Measurements from ENCODE around the gene RASA2. TPM values are rescaled to one million over a fixed set of nuclear protein-coding genes. Genes with fewer than 3 reads are reported as not detected.
"Not testable (repeated sequence)": the region's sequence is repeated elsewhere in the genome, so short reads cannot be mapped to it uniquely, and the experiment has no call there.

The RASA2 gene
- total and polyA plus RNA-seq, 2 experiments from 2014 or later: 16.6 to 28.6 TPM

DNA sequence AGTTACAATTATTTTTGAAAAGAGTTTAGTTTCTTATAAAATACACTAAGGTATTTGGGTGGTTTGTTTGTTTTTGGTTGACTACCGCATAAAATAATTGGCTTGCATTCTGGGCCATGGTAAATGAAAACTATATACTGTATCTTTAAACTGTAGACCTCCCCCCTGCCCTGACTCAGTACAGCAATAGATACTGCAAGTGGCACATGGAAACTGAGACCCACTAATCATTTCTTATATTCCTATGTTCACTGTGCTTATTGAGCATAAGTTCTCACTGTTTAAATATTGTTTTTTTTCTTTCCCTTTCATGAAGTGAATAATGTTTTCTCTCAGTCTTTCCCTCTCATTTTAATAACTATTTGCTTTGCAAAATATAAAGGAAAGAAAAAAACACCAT, 45.8 kb downstream of the RASA2 start (continued):
- no peak for TF ChIP-seq ETS1 (IDR thresholded peaks at IDR 0.05)

DNA sequence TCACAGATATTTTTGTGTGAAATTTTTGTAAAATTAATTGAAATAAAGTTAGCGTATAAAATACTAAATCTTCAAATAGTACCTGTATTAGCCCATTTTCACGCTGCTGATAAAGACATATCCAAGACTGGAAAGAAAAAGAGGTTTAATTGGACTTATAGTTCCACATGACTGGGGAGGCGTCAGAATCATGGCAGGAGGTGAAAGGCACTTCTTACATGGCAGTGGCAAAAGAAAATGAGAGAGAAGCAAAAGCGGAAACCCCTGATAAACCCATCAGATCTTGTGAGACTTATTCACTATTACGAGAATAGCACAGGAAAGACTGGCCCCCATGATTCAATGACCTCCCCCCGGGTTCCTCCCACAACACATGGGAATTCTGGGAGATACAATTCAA, 49.2 kb downstream of the RASA2 start:
- not testable (repeated sequence) for H4K20me1 ChIP-seq (replicated peaks; ENCODE audit: insufficient read depth); H3K27ac Mint-ChIP-seq; H3K4me1 Mint-ChIP-seq; ATAC-seq; H3K27me3 Mint-ChIP-seq (ENCODE audit: insufficient read depth, low read depth, poor library complexity); H3K9me3 Mint-ChIP-seq; H3K4me3 Mint-ChIP-seq; H3K79me2 ChIP-seq (replicated peaks; ENCODE audit: insufficient read depth); H3K36me3 ChIP-seq (ENCODE audit: insufficient read depth); H3K4me3 ChIP-seq; H3K4me1 ChIP-seq (ENCODE audit: insufficient read depth); H3K9me2 ChIP-seq (ENCODE audit: insufficient read depth); H3K27me3 ChIP-seq (ENCODE audit: insufficient read depth); DNase-seq (ENCODE audit: low spot score); H3K27ac ChIP-seq (ENCODE audit: low read depth); H3K4me2 ChIP-seq; H3F3A ChIP-seq (replicated peaks; ENCODE audit: low read depth); H2AFZ ChIP-seq
- H3K36me3 Mint-ChIP-seq (ENCODE audit: low read depth): peaks cover 20% of the 10 kb centered on the region

- TF ChIP-seq ETS1 (IDR thresholded peaks at IDR 0.05) (no peak), EZH2 (IDR thresholded peaks at IDR 0.05; ENCODE audit: low read depth, unreplicated experiment) (no peak), ZNF331 (CRISPR knock-in tag; IDR thresholded peaks at IDR 0.05; ENCODE audit: low read depth) (no peak), CTCF (conservative IDR thresholded peaks at IDR 0.05; ENCODE audit: low read depth in 2 of 2) (no peak), ZNF462 (CRISPR knock-in tag; IDR thresholded peaks at IDR 0.05) (no peak), STAT1 (IDR thresholded peaks at IDR 0.05; ENCODE audit: unreplicated experiment) (no peak), NANOG (IDR thresholded peaks at IDR 0.05; ENCODE audit: borderline replicate concordance) (no peak), EZH2phosphoT487 (IDR thresholded peaks at IDR 0.05; ENCODE audit: unreplicated experiment) (no peak)
- no peak for ATAC-seq
- Mint-ChIP-seq H3K9me3 (peaks cover 4% of the 10 kb centered on the region; the same call in 1 of the 3 replicates), H3K4me1 (no peaks in the 10 kb centered on the region; the same call in 2 of the 3 replicates), H3K27me3 (ENCODE audit: insufficient read depth, low read depth, poor library complexity) (no peaks in the 10 kb centered on the region), H3K36me3 (ENCODE audit: low read depth) (peaks cover 30% of the 10 kb centered on the region), H3K27ac (no peak overlapping the region), H3K4me3 (no peak overlapping the region)
- no peak overlapping the region for H3K4me2 ChIP-seq
- H2AFZ ChIP-seq: no peak overlapping the region
- H3K36me3 ChIP-seq (ENCODE audit: insufficient read depth): peaks cover 10% of the 10 kb centered on the region; the same call in 1 of the 2 replicates
- no peaks in the 10 kb centered on the region for H3K79me2 ChIP-seq (replicated peaks; ENCODE audit: insufficient read depth)
- no peak for DNase-seq (ENCODE audit: low spot score)
- H3K9me2 ChIP-seq (ENCODE audit: insufficient read depth): no peaks in the 10 kb centered on the region
- no peak overlapping the region for H3K4me3 ChIP-seq
- no peaks in the 10 kb centered on the region for H4K20me1 ChIP-seq (replicated peaks; ENCODE audit: insufficient read depth)
- H3K4me1 ChIP-seq (ENCODE audit: insufficient read depth): no peaks in the 10 kb centered on the region
- no peaks in the 10 kb centered on the region for H3K27me3 ChIP-seq (ENCODE audit: insufficient read depth)
- no peaks in the 10 kb centered on the region for H3F3A ChIP-seq (replicated peaks; ENCODE audit: low read depth)
- H3K27ac ChIP-seq (ENCODE audit: low read depth): no peak overlapping the region
Observed at GRCh38 chr3:141537856-141538255, 51.0 kb downstream of the RASA2 start.

Data from GM23338 (cell line).